Smooth muscle cell of trachea (primary cell): ENCODE results near the gene METTL18. TPM values are rescaled to one million over a fixed set of nuclear protein-coding genes. Genes with fewer than 3 reads are reported as not detected.

Experiments
- total RNA-seq: library from RNA; depleted of rRNA; stranded (reverse); fragments of >200 nt; gene quantifications from 2 replicates; pipeline ENCODE4 v1.2.1, GENCODE V29; 2014

Gene METTL18
- 5.1 and 8.9 TPM in 2 replicates for total RNA-seq

DNA sequence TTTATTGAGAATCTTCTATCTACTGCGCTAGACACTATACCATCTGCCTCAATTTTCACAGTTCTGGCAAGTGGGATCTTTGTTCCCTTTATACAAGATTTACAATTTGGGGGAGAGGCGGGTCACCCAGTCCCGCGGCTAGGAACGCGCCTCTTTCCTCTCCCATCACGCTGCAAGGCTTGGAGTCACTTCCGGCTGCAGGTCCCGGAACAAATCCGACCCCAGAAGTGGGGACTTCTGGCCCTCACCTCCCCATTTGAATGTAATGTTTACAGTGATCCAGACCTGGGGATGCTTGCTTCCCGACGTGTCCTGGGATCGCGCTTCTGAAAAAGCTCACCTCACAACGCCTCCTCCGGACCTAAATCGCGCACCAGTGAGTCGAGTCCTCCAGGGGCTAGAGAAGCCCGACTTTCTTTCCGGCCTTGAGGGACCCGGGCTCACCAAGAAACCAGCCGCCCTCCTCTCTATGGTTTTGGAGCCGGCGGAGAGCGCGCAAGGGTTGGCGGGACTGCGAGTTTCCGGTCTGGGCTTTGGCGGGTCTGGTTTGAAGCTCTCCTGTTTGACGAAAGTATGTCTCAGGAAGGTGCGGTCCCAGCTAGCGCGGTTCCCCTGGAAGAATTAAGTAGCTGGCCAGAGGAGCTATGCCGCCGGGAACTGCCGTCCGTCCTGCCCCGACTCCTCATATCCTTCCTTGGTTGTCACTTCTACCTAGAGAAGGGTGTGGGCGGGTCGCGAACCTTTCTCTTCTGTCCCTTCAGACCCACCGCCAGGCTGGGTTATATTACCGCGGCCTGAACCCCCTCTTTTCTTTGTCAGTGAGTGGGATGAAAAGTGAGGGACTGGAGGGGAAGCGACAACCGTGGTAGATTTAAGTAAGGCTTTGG lies at the start of gene METTL18:
Gene METTL18 (minus strand): TSS at position 378 of the 887 bp plus-strand sequence. CDS start 1,212 bp downstream, outside the sequence.

Other genes starting within 250 kb of the METTL18 start
- gene F5, start 208.4 kb downstream of the METTL18 start, total RNA-seq = under 0.01 TPM in 1 of 2 replicates, not detected in the other
- gene SELP, start 164.8 kb downstream of the METTL18 start, total RNA-seq = not detected in 2 replicates
- 0.15 and 0.50 TPM in 2 replicates for gene SELL, start 83.3 kb downstream of the METTL18 start, total RNA-seq
- gene SELE, start 60.8 kb downstream of the METTL18 start, total RNA-seq = 0.17 TPM in 1 of 2 replicates, not detected in the other
- 12.8 and 13.6 TPM in 2 replicates for gene SCYL3, start 99.0 kb upstream of the METTL18 start, total RNA-seq